WI38 (cell line): ENCODE measurements around the gene CT45A3.
"Not testable (repeated sequence)": the region's sequence is repeated elsewhere in the genome, so short reads cannot be mapped to it uniquely, and the experiment has no call there.

Experiments used
- H3K4me3 ChIP-seq: 2 replicates; pipeline ENCODE4 v1.5.1; 2011; ENCODE audit warnings: low read depth, mild to moderate bottlenecking, control low read depth, low read length
- CTCF ChIP-seq: IDR thresholded peaks from 2 replicates; pipeline ENCODE4 v1.5.1; 2012; ENCODE audit warnings: low read depth, mild to moderate bottlenecking, control low read depth, low read length

The CT45A3 gene, protein sequence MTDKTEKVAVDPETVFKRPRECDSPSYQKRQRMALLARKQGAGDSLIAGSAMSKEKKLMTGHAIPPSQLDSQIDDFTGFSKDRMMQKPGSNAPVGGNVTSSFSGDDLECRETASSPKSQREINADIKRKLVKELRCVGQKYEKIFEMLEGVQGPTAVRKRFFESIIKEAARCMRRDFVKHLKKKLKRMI

GRCh38 chrX:135768091-135768490 lies at the start of gene CT45A3:
Gene CT45A3, minus strand, starts transcription at chrX:135768191. Its CDS starts 3,747 bp downstream, at chrX:135764444.
- H3K4me3 ChIP-seq = not testable (repeated sequence)

DNA sequence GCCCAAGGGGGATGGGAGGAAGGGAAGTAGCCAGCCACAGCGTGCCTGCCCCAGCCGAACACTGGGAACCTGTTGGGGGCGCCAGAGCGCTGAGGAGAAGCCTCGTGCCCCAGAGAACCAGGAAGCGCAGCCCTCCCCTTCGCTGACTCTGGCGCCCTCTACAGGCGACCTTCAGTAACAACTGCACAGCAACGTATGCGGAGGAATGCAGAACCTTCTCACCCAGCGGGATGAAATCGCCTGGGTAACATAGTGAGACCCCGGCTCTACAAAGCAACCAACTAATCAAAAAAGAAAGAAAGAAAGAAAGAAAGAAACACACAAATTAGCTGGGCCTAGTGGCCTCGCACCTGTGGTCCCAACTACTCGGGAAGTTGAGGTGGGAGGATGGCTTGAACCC lies 34.7 kb upstream of the CT45A3 start, which contains the start of gene CT45A6:
CT45A6 (minus strand) TSS at position 101 of the 400 bp plus-strand sequence. CDS start 3,794 bp downstream, outside the sequence.
- not testable (repeated sequence) for H3K4me3 ChIP-seq

DNA sequence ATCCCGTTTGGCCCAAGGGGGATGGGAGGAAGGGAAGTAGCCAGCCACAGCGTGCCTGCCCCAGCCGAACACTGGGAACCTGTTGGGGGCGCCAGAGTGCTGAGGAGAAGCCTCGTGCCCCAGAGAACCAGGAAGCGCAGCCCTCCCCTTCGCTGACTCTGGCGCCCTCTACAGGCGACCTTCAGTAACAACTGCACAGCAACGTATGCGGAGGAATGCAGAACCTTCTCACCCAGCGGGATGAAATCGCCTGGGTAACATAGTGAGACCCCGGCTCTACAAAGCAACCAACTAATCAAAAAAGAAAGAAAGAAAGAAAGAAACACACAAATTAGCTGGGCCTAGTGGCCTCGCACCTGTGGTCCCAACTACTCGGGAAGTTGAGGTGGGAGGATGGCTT lies 17.4 kb upstream of the CT45A3 start, which contains the start of gene CT45A5:
CT45A5 (minus strand) TSS at position 101 of the 400 bp plus-strand sequence. CDS start 3,774 bp downstream, outside the sequence.
- H3K4me3 ChIP-seq = not testable (repeated sequence)

GRCh38 chrX:135744739-135745138 lies 23.3 kb downstream of the CT45A3 start:
- H3K4me3 ChIP-seq = not testable (repeated sequence)

DNA sequence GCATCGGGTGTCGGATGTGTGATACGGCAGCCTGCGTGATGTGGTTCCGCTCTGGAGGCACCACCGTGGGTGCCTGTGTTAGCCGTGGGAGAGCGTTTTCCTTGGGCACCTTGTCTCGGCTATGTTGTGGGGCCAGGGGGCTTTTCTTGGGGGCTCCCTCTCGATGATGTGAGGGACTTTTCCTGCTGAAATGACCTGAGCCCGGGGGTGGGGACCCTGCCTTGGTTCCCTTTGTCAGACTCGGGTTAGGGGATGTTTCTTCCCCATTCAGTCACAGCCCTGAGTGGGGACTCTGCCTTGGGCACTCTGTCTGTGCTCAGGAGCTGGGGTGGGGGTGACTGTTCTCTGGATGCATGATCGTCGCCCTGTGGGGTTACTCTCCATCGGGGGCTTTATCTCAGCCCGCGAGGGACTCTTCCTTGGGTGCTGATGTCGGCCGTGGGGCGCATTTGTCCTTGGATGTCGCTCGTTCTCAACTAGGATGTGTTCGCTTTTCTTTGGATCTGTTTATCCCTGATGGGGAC lies 26.7 kb downstream of the CT45A3 start:
- no peak overlapping the region for H3K4me3 ChIP-seq
- no peak for TF ChIP-seq CTCF

DNA sequence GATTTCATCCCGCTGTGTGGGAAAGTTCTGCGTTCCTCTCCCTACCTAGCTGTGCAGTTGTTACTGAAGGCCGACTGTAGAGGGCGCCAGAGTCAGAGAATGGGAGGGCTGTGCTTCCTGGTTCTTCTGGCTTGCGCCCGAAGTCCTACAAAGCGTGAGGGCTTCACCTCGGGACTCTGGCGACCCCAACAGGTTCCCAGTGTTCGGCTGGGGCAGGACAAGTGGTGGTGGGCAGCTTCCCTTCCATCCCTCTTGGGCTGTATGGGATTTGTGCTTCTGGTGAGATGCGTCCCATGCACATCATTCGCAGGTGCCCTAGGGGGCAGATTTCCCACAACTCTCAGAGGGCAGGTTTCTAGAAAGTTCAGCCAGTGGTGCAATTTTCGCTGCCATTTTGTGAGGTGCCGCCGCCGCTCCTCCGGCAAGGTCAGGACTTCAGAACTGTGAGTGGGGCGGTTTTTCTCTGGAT lies 27.3 kb downstream of the CT45A3 start:
- no peak overlapping the region for H3K4me3 ChIP-seq
- TF ChIP-seq CTCF = peak; percentile 60

- H3K4me3 ChIP-seq = no peak overlapping the region
- no peak for TF ChIP-seq CTCF
These were observed 30.5 kb downstream of the CT45A3 start for GRCh38 chrX:135737366-135738071.

- not testable (repeated sequence) for H3K4me3 ChIP-seq
These were observed 33.3 kb downstream of the CT45A3 start for GRCh38 chrX:135734666-135735065.

DNA sequence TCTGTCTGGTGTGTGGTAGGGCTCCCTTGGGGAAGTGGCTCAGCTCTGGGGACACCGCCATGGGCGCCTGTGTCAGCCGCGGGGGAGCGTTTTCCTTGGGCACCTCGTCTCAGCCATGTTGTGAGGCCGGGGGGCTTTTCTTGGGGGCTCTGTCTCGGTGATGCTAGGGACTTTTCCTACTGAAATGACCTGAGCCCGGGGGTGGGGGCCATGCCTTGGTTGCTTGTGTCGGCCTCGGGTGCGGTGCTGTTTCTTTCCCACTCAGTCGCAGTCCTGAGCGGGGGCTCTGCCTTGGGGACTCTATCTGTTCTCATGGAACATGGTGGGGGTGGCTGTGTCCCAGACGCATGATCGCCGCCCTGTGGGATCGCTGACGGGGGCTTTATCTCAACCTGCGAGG lies 54.2 kb downstream of the CT45A3 start:
- H3K4me3 ChIP-seq = no peak overlapping the region
- TF ChIP-seq CTCF = no peak

DNA sequence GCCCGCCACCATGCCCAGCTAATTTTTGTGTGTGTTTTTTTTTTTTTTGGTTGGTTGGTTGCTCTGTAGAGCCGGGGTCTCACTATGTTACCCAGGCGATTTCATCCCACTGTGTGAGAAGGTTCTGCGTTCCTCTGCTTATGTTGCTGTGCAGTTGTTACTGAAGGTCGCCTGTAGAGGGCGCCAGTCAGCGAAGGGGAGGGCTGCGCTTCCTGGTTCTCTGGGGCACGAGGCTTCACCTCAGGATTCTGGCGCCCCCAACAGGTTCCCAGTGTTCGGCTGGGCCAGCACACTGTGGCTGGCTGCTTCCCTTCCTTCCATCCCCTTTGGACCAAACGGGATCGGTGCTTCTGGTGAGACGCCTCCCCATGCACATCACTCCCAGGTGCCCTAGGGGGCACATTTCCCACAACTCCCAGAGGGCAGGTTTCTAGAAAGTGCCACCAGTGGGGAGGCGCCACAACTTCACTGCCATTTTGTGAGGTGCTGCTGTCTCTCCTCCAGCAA lies 54.8 kb downstream of the CT45A3 start, which contains the start of gene CT45A1:
CT45A1 (plus strand) TSS at position 457 of the 507 bp plus-strand sequence. CDS start 5,302 bp downstream, outside the sequence.
- 0 out of 2 replicates have a peak, but pooled peaks have one; percentile 13 for TF ChIP-seq CTCF

More for the DNA sequence above, 54.8 kb downstream of the CT45A3 start, which contains the start of gene CT45A1:
- not testable (repeated sequence) for H3K4me3 ChIP-seq
